ENCODE measurements around the gene FOXP1. TPM values are rescaled to one million over a fixed set of nuclear protein-coding genes. Genes with fewer than 3 reads are reported as not detected.

The FOXP1 gene
- total RNA-seq, 2 donors from 2014 or later = 101 to 171 TPM

GRCh38 chr3:71144525-71145253 is 438.8 kb downstream of the FOXP1 start:
- no peak overlapping the region for H3K4me3 Mint-ChIP-seq
- no peak for ATAC-seq (replicated peaks)
- H3K4me1 Mint-ChIP-seq = peaks cover 27% of the 10 kb centered on the region
- H3K36me3 Mint-ChIP-seq (ENCODE audit: low read depth) = peaks cover 12% of the 10 kb centered on the region
- H3K27me3 Mint-ChIP-seq = no peaks in the 10 kb centered on the region
- H3K9me3 Mint-ChIP-seq = peaks cover 4% of the 10 kb centered on the region
- H3K27ac Mint-ChIP-seq = peak overlapping the region; percentile 55

GRCh38 chr3:71143493-71143892 is 440.0 kb downstream of the FOXP1 start:
- no peak for ATAC-seq (replicated peaks)
- Mint-ChIP-seq H3K27ac (no peak overlapping the region), H3K4me3 (no peak overlapping the region), H3K27me3 (no peaks in the 10 kb centered on the region), H3K9me3 (peaks cover 4% of the 10 kb centered on the region), H3K36me3 (ENCODE audit: low read depth) (peaks cover 17% of the 10 kb centered on the region), H3K4me1 (peaks cover 26% of the 10 kb centered on the region)

GRCh38 chr3:71142441-71143161 is 440.9 kb downstream of the FOXP1 start:
- Mint-ChIP-seq H3K9me3 (peaks cover 4% of the 10 kb centered on the region), H3K4me3 (no peak overlapping the region), H3K27ac (peak overlapping the region; percentile 12), H3K4me1 (peaks cover 25% of the 10 kb centered on the region), H3K36me3 (ENCODE audit: low read depth) (peaks cover 17% of the 10 kb centered on the region), H3K27me3 (no peaks in the 10 kb centered on the region)
- no peak for ATAC-seq (replicated peaks)

DNA sequence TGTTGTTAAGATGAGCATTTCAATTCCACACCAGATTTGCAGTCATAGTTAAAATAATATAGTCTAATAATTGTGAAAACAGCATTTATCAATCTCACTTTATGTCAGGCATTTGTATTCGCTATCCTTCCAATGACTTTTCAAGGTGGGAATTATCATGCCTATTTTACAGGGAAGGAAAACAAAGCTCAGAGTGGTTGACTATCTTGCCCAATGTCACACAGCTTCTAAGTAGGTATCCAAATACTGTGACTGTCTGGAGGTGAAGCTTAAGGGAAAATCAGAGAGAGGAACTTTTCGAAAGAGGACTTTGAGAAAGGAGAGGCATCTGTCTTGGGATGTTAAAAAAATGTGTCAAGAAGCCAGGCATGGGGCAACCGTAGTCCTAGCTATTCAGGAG is 443.1 kb downstream of the FOXP1 start:
- peaks cover 17% of the 10 kb centered on the region for H3K36me3 Mint-ChIP-seq (ENCODE audit: low read depth)
- ATAC-seq (replicated peaks) = no peak
- no peak overlapping the region for H3K27ac Mint-ChIP-seq
- peaks cover 4% of the 10 kb centered on the region for H3K9me3 Mint-ChIP-seq
- H3K27me3 Mint-ChIP-seq = no peaks in the 10 kb centered on the region
- no peak overlapping the region for H3K4me3 Mint-ChIP-seq
- peaks cover 29% of the 10 kb centered on the region for H3K4me1 Mint-ChIP-seq

DNA sequence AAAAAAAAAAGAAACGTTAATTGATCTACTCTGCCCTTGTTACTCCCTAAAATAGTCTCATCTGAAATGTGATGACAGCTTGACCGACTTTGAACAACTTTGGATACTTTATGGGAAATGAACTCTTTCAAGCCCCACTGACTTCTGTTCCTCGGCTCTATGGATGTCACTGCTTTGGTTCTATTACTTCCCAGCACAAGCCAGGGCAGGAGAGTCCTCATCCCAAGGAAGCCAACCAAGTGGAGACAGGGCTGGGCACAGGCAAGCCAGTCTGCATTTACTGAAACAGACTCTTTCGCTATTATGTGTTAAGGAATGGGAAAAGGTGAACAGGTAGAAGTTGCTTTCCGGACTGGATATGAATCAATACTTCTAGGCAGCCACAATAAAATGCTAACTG is 444.0 kb downstream of the FOXP1 start:
- peaks cover 12% of the 10 kb centered on the region for H3K36me3 Mint-ChIP-seq (ENCODE audit: low read depth)
- H3K4me3 Mint-ChIP-seq = no peak overlapping the region
- peaks cover 29% of the 10 kb centered on the region for H3K4me1 Mint-ChIP-seq
- H3K27ac Mint-ChIP-seq = no peak overlapping the region
- ATAC-seq (replicated peaks) = no peak
- no peaks in the 10 kb centered on the region for H3K27me3 Mint-ChIP-seq
- H3K9me3 Mint-ChIP-seq = peaks cover 4% of the 10 kb centered on the region

DNA sequence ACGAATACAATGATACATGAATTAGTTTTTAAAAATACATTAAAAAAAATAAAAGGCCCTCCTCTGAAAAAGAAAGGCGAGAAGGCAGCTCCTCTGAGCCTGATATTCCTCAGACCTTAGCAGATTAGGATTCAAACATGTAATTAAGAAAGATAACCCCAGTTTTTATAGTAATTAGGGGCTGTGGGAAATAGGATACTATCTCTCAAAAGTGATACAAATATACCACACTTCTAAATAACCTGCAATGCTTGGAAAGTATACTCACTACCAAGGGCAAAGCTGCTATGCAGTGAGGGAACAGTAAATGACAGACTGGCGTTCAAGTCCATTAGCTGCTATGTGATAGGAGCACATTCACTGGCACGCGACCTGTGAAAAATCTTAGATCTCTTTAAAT is 445.1 kb downstream of the FOXP1 start:
- peaks cover 6% of the 10 kb centered on the region for H3K36me3 Mint-ChIP-seq (ENCODE audit: low read depth)
- no peak overlapping the region for H3K27ac Mint-ChIP-seq
- no peaks in the 10 kb centered on the region for H3K27me3 Mint-ChIP-seq
- H3K4me1 Mint-ChIP-seq = peaks cover 31% of the 10 kb centered on the region
- peaks cover 4% of the 10 kb centered on the region for H3K9me3 Mint-ChIP-seq
- ATAC-seq (replicated peaks) = no peak
- H3K4me3 Mint-ChIP-seq = no peak overlapping the region

DNA sequence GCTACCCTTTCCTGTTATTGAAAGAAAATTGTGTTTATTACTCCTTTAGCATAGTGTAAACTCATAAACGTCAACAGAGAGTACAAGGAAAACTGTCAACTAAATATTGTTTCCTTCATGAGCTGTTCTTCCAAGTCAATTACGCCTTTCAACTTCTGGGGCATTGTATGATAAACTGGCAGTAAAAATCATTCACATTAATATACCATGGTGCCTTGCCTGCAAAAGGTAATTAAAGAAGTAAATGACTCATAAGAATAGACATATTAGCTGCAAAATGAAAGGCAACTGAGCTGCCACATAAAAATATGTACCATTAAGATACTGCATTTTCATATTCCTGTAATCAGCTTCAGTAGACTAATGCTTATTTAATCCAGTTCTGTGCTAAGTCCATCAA is 447.3 kb downstream of the FOXP1 start:
- peaks cover under 1% of the 10 kb centered on the region for H3K9me3 Mint-ChIP-seq
- no peak overlapping the region for H3K27ac Mint-ChIP-seq
- no peak overlapping the region for H3K4me3 Mint-ChIP-seq
- peaks cover 12% of the 10 kb centered on the region for H3K36me3 Mint-ChIP-seq (ENCODE audit: low read depth)
- H3K27me3 Mint-ChIP-seq = no peaks in the 10 kb centered on the region
- ATAC-seq (replicated peaks) = no peak
- peaks cover 30% of the 10 kb centered on the region for H3K4me1 Mint-ChIP-seq

GRCh38 chr3:71135373-71136088 is 448.0 kb downstream of the FOXP1 start:
- peaks cover 29% of the 10 kb centered on the region for H3K4me1 Mint-ChIP-seq
- ATAC-seq (replicated peaks) = no peak
- H3K9me3 Mint-ChIP-seq = no peaks in the 10 kb centered on the region
- H3K36me3 Mint-ChIP-seq (ENCODE audit: low read depth) = peaks cover 13% of the 10 kb centered on the region
- no peaks in the 10 kb centered on the region for H3K27me3 Mint-ChIP-seq
- no peak overlapping the region for H3K27ac Mint-ChIP-seq
- H3K4me3 Mint-ChIP-seq = no peak overlapping the region

DNA sequence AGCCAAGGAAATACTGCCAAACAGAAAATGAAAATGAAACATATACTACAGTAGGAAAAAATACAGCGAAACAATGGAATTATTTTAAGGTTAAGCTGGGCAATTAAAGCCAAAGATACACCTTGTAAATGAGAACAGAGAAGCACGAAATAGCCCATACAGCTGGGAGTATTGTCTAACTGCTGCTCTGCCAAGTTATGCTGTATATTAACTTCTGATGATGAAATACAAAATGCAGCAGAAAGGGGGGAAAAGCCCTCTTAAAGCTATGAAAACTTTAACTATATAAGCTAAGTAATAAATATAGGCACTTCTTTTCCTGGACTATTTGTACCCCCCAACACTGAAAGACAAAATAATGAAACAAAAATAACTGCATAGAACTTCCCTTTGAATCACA is 449.0 kb downstream of the FOXP1 start:
- H3K9me3 Mint-ChIP-seq = no peaks in the 10 kb centered on the region
- no peaks in the 10 kb centered on the region for H3K27me3 Mint-ChIP-seq
- H3K4me1 Mint-ChIP-seq = peaks cover 28% of the 10 kb centered on the region
- H3K4me3 Mint-ChIP-seq = peak overlapping the region; percentile 75
- H3K27ac Mint-ChIP-seq = peak overlapping the region; percentile 82
- H3K36me3 Mint-ChIP-seq (ENCODE audit: low read depth) = peaks cover 22% of the 10 kb centered on the region
- ATAC-seq (replicated peaks) = no peak

DNA sequence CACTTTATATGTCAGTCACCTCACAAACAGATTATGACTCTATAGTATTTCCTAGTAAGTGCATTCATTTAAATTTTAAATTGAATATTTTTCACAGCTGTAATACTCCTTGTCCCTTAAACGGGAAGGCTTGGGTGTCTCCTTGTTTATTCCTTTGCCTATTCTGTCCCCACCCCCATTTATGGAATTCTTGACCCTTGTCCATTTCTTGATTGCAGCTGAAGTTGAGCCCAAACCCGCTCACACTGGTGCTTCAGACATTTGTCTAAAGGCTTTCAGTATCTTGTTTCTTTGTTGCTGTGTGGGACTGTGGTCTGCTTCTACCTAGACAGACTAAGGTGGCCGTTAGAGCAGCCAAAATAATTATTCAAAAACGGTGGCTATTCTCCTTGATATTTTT is 449.7 kb downstream of the FOXP1 start:
- Mint-ChIP-seq H3K4me3 (peak overlapping the region; percentile 75), H3K9me3 (no peaks in the 10 kb centered on the region), H3K27me3 (no peaks in the 10 kb centered on the region), H3K27ac (peak overlapping the region; percentile 82), H3K36me3 (ENCODE audit: low read depth) (peaks cover 24% of the 10 kb centered on the region), H3K4me1 (peaks cover 27% of the 10 kb centered on the region)
- no peak for ATAC-seq (replicated peaks)

DNA sequence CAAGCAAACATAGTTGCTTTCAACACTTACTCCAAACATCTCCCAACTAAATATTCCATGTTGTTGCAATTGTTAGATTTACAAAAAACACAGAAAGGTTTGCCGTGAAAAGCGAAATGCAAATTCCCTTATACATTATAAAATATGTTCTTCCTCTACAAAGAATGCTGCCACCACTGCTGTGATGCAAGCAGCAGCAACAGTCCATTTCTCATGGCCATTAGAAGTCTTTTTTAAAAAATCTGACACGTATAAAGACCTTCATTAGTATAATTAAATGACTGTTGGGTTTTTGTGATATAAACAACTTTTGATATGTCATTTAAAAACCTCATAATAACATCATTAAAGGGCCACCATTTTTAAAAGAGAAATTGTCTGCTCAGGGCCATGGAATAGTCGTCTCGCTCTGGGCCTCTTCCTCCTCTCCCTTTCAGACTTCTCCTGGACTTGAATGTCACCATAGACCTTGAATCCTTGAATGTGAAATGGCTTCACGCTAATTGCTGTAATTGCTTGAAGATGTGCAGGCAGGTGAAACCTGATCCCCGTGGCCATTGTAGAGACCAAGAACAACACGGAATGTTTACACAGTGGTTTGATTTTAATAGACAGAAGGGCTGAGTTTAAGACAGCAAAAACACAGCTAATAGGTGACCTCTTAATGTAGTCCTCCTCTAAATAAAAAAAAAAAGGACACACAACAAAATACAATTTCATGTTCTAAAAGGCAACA is 450.4 kb downstream of the FOXP1 start:
- no peak for ATAC-seq (replicated peaks)
- Mint-ChIP-seq H3K27ac (no peak overlapping the region), H3K27me3 (no peaks in the 10 kb centered on the region), H3K36me3 (ENCODE audit: low read depth) (peaks cover 26% of the 10 kb centered on the region), H3K9me3 (no peaks in the 10 kb centered on the region), H3K4me1 (peaks cover 28% of the 10 kb centered on the region), H3K4me3 (peak overlapping the region; percentile 75)

GRCh38 chr3:71131375-71132314 is 451.9 kb downstream of the FOXP1 start:
- no peak for ATAC-seq (replicated peaks)
- H3K4me3 Mint-ChIP-seq = peak overlapping the region; percentile 96
- peaks cover 32% of the 10 kb centered on the region for H3K4me1 Mint-ChIP-seq

More at GRCh38 chr3:71131375-71132314, 451.9 kb downstream of the FOXP1 start:
- Mint-ChIP-seq H3K9me3 (no peaks in the 10 kb centered on the region), H3K27me3 (no peaks in the 10 kb centered on the region), H3K36me3 (ENCODE audit: low read depth) (peaks cover 34% of the 10 kb centered on the region), H3K27ac (peak overlapping the region; percentile 97)

Measured in activated T-helper 17 cell treated with anti-CD3 and anti-CD28 coated beads, Interleukin-2, amount 50 U/mL, for 72 hours (primary cell).